Raji (cell line): ENCODE measurements around the gene STMN3.

Experiments
- POLR2A ChIP-seq: IDR thresholded peaks from 2 replicates; pipeline ENCODE4 v1.6.1; 2011; ENCODE audit warnings: low read depth, low read length, control low read depth; ENCODE audit not compliant: insufficient read depth

STMN3 gene

GRCh38 chr20:63695424-63696305 lies 42.4 kb upstream of the STMN3 start:
- 0 out of 2 replicates have a peak, but pooled peaks have one; percentile 29 for TF ChIP-seq POLR2A

DNA sequence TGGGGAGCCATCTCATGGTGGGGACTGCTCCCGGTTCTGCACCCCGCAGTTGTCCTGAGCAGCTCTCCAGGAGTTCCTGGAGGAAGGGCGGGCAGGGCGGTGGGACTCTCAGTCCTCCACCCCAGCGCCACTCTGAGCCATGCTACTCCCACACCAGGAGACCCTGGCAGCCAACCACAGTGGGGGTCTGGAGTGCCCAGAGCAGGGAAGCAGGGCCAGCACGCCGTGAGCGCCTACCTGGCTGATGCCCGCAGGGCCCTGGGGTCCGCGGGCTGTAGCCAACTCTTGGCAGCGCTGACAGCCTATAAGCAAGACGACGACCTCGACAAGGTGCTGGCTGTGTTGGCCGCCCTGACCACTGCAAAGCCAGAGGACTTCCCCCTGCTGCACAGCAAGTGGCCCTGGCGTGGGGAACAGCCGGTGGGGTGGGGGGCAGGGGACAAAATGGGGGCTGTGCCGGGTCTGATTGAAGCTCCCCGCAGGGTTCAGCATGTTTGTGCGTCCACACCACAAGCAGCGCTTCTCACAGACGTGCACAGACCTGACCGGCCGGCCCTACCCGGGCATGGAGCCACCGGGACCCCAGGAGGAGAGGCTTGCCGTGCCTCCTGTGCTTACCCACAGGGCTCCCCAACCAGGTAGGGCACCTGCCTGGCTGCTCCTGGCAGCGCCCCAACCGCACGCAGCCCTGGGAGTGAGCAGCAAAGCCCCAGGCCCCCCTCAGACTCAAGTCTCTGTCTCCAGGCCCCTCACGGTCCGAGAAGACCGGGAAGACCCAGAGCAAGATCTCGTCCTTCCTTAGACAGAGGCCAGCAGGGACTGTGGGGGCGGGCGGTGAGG lies 41.6 kb upstream of the STMN3 start:
- no peak for TF ChIP-seq POLR2A

DNA sequence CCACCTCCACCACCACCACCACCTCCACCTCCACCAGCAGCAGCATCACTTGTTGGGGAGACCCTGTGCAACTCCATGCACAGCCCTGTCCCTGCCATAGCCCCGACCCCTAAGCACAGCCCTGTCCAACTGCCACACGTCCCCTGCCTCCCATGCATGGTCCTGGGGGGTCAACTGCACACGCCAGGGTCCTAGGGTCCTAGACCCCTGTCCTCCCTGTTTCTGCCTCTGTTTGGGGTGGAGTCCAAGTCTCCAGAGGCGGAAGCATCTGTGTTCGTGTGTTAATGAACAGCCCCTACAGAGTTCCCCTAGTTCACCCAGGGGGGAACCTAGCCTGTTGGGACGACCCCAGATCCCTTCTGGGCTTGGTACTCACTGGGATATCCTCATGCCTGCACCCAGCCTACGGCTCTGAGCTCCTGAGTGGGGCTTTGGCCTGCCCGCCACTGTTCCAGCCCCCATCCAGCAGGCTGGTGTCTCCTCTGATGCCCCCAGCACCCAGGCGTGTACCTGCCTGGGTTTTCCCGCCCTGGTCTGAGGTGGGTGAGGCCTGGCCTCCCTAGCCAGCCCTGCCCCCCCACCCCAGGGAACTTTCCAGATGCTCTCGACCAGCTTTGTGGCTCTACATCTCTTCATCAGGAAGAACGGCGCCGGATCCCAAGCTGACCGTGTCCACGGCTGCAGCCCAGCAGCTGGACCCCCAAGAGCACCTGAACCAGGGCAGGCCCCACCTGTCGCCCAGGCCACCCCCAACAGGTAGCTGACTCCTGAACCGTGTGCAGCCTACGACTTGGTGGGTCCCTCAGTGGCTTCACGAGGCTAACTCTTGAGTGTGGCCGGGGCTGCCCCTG lies 40.7 kb upstream of the STMN3 start:
- TF ChIP-seq POLR2A: no peak

- TF ChIP-seq POLR2A: no peak
These were observed 40.0 kb upstream of the STMN3 start for GRCh38 chr20:63693083-63693732.

DNA sequence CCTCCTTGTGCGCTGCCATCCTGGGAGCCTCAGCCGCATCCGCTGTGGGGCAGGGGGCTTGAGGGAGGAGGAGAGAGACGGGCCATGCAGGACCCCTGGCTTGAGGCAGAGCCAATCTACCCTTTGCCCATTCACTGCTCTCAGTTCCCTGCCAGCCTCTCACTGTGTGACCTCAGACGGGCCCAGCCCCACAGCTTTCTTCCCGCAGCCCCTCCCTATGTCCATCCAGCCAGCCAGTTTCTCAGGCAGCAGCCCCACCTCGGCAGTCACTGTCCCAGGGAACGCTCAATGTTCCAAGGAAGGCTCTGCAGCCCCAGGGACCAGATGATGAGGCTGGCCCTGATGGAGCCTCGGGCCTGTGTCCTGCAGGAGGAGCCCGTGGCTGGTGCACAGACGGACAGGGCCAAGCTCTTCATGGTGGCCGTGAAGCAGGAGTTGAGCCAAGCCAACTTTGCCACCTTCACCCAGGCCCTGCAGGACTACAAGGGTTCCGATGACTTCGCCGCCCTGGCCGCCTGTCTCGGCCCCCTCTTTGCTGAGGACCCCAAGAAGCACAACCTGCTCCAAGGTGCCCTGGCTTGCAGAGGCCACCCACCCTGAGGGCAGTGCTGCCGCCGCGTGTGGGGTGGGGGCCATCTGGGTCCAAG lies 39.3 kb upstream of the STMN3 start:
- no peak for TF ChIP-seq POLR2A

- TF ChIP-seq POLR2A: no peak
These were observed 38.6 kb upstream of the STMN3 start for GRCh38 chr20:63691711-63692435.

GRCh38 chr20:63690898-63691710 lies 37.9 kb upstream of the STMN3 start:
- TF ChIP-seq POLR2A: no peak

DNA sequence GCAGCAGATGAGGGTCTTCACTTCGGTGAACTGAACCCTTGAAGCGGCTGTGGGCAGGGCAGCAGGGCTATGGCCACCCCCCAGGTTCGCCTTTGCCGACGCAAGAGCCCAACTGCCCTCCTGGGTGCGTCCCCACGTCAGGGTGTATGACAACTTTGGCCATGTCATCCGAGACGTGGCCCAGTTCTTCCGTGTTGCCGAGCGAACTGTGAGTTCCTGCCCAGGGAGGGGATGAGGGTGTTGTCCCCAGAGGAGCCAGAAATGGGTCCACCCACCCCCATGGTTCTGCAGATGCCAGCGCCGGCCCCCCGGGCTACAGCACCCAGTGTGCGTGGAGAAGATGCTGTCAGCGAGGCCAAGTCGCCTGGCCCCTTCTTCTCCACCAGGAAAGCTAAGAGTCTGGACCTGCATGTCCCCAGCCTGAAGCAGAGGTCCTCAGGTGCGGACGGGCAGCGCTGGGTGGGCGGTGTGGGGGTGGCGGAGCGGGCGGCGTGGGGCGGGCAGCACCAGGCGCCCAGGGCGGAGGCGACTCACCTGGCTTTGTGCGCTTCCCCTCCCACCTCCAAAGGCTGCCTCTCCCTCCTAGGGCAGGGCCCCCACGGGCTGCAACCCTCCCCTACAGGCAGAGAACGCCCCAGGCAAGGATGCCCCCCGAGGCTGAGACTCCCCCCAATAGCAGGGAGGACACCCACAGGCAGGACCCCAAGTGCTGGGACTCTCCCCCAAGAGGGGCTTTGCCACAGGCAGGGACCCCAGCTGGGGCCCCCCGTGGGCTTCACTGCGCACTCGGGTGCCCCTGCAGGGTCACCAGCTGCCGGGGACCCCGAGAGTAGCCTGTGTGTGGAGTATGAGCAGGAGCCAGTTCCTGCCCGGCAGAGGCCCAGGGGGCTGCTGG lies 37.0 kb upstream of the STMN3 start:
- TF ChIP-seq POLR2A: no peak

GRCh38 chr20:63689046-63690002 lies 36.1 kb upstream of the STMN3 start:
- no peak for TF ChIP-seq POLR2A

- TF ChIP-seq POLR2A: no peak
These were observed 35.2 kb upstream of the STMN3 start for GRCh38 chr20:63688228-63689045.
